Measurements from ENCODE around the gene ZNF574.

GRCh38 chr19:42124386-42124901 lies 48.5 kb downstream of the ZNF574 start:
- no peak for TF ChIP-seq CTCF (IDR thresholded peaks at IDR 0.05)
- no peak for TF ChIP-seq POLR2A (IDR thresholded peaks at IDR 0.05)
